Lower leg skin (tissue), 4 donors: ENCODE results near the gene TTYH3. TPM values are rescaled to one million over a fixed set of nuclear protein-coding genes. Genes with fewer than 3 reads are reported as not detected.

Experiments
- DNase-seq, 2 donors: peaks; one replicate each; pipeline ENCODE4 v3.0.0-alpha.2; 2019; ENCODE audit warnings: low spot score in 2 of 2
- H3K4me3 ChIP-seq: fragments of 200-600 bp; sonication (generic); 2 replicates; pipeline ENCODE4 v1.5.1; 2017; ENCODE audit warnings: mild to moderate bottlenecking, low read depth; ENCODE audit not compliant: poor library complexity, severe bottlenecking
- CTCF ChIP-seq, 3 donors: fragments of 450-650 bp; IDR thresholded peaks; one replicate each; pipeline ENCODE4 v1.5.1; 2016; ENCODE audit warnings: antibody characterized with exemption in 3 of 3, mild to moderate bottlenecking in 3 of 3, moderate library complexity in 2 of 3
- POLR2A ChIP-seq, 2 donors: fragments of 450-650 bp; IDR thresholded peaks; one replicate each; pipeline ENCODE4 v1.6.1; 2016 to 2017; ENCODE audit warnings: antibody characterized with exemption in 2 of 2, mild to moderate bottlenecking in 1 of 2, moderate library complexity in 1 of 2
- WGBS, 2 donors: methylation state at CpG; one replicate each; pipeline ENCODE4 v1.1.5; 2018; 5-methylcytosine and 5-hydroxymethylcytosine counted together
- intact Hi-C: fragments of 100-400 bp; cut with DNase I; formaldehyde crosslinking; loops from one replicate; pipeline ENCODE4 v1.15.0; 2023; ENCODE audit warnings: low total_unique reads
- total RNA-seq, 4 donors: library from RNA; depleted of rRNA; stranded (reverse); fragments of >200 nt; gene quantifications; one replicate each; pipeline ENCODE4 v1.1.0, GENCODE V29; 2016

TTYH3 gene
- total RNA-seq, 4 donors from 2014 or later: 7.9 to 18.0 (median 13.9) TPM

GRCh38 chr7:2643386-2644219 is 11.8 kb downstream of the TTYH3 start:
- H3K4me3 ChIP-seq: no peak overlapping the region
- WGBS, 2 donors: 80 to 87% methylated on average over 23 to 29 of the region's 29 CpGs
- DNase-seq: no peak
- intact Hi-C loops: no loop called here
- TF ChIP-seq CTCF (IDR thresholded peaks at IDR 0.05) (no peak), POLR2A (IDR thresholded peaks at IDR 0.05) (no peak)

- no peak for DNase-seq
- WGBS, 2 donors: 62 to 92% methylated on average over 2 to 5 of the region's 6 CpGs
- TF ChIP-seq CTCF (IDR thresholded peaks at IDR 0.05): no peak
- intact Hi-C loops: no loop called here
- H3K4me3 ChIP-seq: no peak overlapping the region
Measured at GRCh38 chr7:2644220-2644561, 12.4 kb downstream of the TTYH3 start.

GRCh38 chr7:2644562-2645273 is 12.9 kb downstream of the TTYH3 start:
- intact Hi-C loops: no loop called here
- WGBS, 2 donors: 70 to 75% methylated on average over 16 to 17 of the region's 18 CpGs
- TF ChIP-seq CTCF (IDR thresholded peaks at IDR 0.05): no peak
- no peak for TF ChIP-seq POLR2A (IDR thresholded peaks at IDR 0.05)
- H3K4me3 ChIP-seq: no peak overlapping the region
- DNase-seq: no peak

GRCh38 chr7:2645274-2645868 is 13.6 kb downstream of the TTYH3 start:
- intact Hi-C loops: no loop called here
- WGBS, 2 donors: 72 to 78% methylated on average over 9 to 12 of the region's 14 CpGs
- DNase-seq: no peak
- TF ChIP-seq POLR2A (IDR thresholded peaks at IDR 0.05) (no peak), CTCF (IDR thresholded peaks at IDR 0.05) (no peak)
- no peak overlapping the region for H3K4me3 ChIP-seq

- intact Hi-C loops: no loop called here
- DNase-seq: no peak
- TF ChIP-seq CTCF (IDR thresholded peaks at IDR 0.05) (no peak), POLR2A (IDR thresholded peaks at IDR 0.05) (no peak)
- H3K4me3 ChIP-seq: no peak overlapping the region
- 87 to 91% methylated on average over 7 to 10 of the region's 10 CpGs for WGBS, 2 donors
Measured at GRCh38 chr7:2646336-2646679, 14.5 kb downstream of the TTYH3 start.
